ENCODE results near the gene ARAP3. TPM values are rescaled to one million over a fixed set of nuclear protein-coding genes. Genes with fewer than 3 reads are reported as not detected.
"Not testable (repeated sequence)": the region's sequence is repeated elsewhere in the genome, so short reads cannot be mapped to it uniquely, and the experiment has no call there.

ARAP3 gene
- total RNA-seq, 2 donors from 2014 or later, result 17.5 to 22.6 TPM

GRCh38 chr5:141618030-141618803 is 63.8 kb downstream of the ARAP3 start:
- H3K36me3 Mint-ChIP-seq, result peaks cover 34% of the 10 kb centered on the region
- peaks cover 35 to 56% of the 10 kb centered on the region in 2 donors for H3K4me1 Mint-ChIP-seq (ENCODE audit: low read depth in 2 of 2)
- peak overlapping the region; percentile 100 for H3K4me3 Mint-ChIP-seq
- H3K27me3 Mint-ChIP-seq, result no peaks in the 10 kb centered on the region
- H3K9me3 Mint-ChIP-seq, result no peaks in the 10 kb centered on the region
- ATAC-seq (peak; percentile 56 to 57), DNase-seq (ENCODE audit: low spot score) (peak; percentile 75)
- peak overlapping the region; percentile 91 to 98 for H3K27ac Mint-ChIP-seq

- Mint-ChIP-seq H3K27me3 (no peaks in the 10 kb centered on the region), H3K4me1 (ENCODE audit: low read depth in 2 of 2) (peaks cover 40 to 60% of the 10 kb centered on the region in 2 donors), H3K4me3 (peak overlapping the region; percentile 100), H3K9me3 (no peaks in the 10 kb centered on the region), H3K27ac (peak overlapping the region; percentile 91 to 98), H3K36me3 (peaks cover 32% of the 10 kb centered on the region)
- no peak for ATAC-seq
- DNase-seq (ENCODE audit: low spot score), result no peak
Observed at GRCh38 chr5:141617682-141618029, 64.4 kb downstream of the ARAP3 start.

GRCh38 chr5:141617128-141617527 is 64.9 kb downstream of the ARAP3 start:
- H3K4me1 Mint-ChIP-seq (ENCODE audit: low read depth in 2 of 2), result peaks cover 43 to 65% of the 10 kb centered on the region in 2 donors
- H3K36me3 Mint-ChIP-seq, result peaks cover 32% of the 10 kb centered on the region
- DNase-seq (ENCODE audit: low spot score) (no peak), ATAC-seq (no peak)
- H3K27me3 Mint-ChIP-seq, result no peaks in the 10 kb centered on the region
- peak overlapping the region; percentile 100 for H3K4me3 Mint-ChIP-seq
- peak overlapping the region; percentile 91 to 98 for H3K27ac Mint-ChIP-seq
- no peaks in the 10 kb centered on the region for H3K9me3 Mint-ChIP-seq

GRCh38 chr5:141615991-141616720 is 65.9 kb downstream of the ARAP3 start:
- Mint-ChIP-seq H3K4me1 (ENCODE audit: low read depth in 2 of 2) (peaks cover 49 to 63% of the 10 kb centered on the region in 2 donors), H3K4me3 (peak overlapping the region; percentile 100), H3K27me3 (no peaks in the 10 kb centered on the region), H3K36me3 (peaks cover 26% of the 10 kb centered on the region), H3K9me3 (no peaks in the 10 kb centered on the region), H3K27ac (peak overlapping the region; percentile 91 to 98)
- DNase-seq (ENCODE audit: low spot score), result no peak
- no peak for ATAC-seq

GRCh38 chr5:141613344-141613743 is 68.7 kb downstream of the ARAP3 start:
- Mint-ChIP-seq H3K9me3 (no peaks in the 10 kb centered on the region), H3K4me1 (ENCODE audit: low read depth in 2 of 2) (peaks cover 56 to 83% of the 10 kb centered on the region in 2 donors), H3K4me3 (peak overlapping the region; percentile 49), H3K27me3 (no peaks in the 10 kb centered on the region), H3K27ac (peak overlapping the region; percentile 51 to 70), H3K36me3 (peaks cover 25% of the 10 kb centered on the region)
- ATAC-seq (no peak), DNase-seq (ENCODE audit: low spot score) (no peak)

GRCh38 chr5:141611289-141611688 is 70.7 kb downstream of the ARAP3 start:
- no peaks in the 10 kb centered on the region for H3K27me3 Mint-ChIP-seq
- ATAC-seq (no peak), DNase-seq (ENCODE audit: low spot score) (no peak)
- H3K4me1 Mint-ChIP-seq (ENCODE audit: low read depth in 2 of 2), result peaks cover 48 to 83% of the 10 kb centered on the region in 2 donors
- peaks cover 16% of the 10 kb centered on the region for H3K36me3 Mint-ChIP-seq
- H3K9me3 Mint-ChIP-seq, result no peaks in the 10 kb centered on the region
- peak overlapping the region; percentile 34 to 87 for H3K27ac Mint-ChIP-seq
- peak overlapping the region; percentile 31 for H3K4me3 Mint-ChIP-seq

- not testable (repeated sequence) for DNase-seq (ENCODE audit: low spot score); H3K27me3 Mint-ChIP-seq; H3K9me3 Mint-ChIP-seq; ATAC-seq
- H3K36me3 Mint-ChIP-seq, result peaks cover 11% of the 10 kb centered on the region
- H3K4me1 Mint-ChIP-seq (ENCODE audit: low read depth in 2 of 2), result peaks cover 50 to 87% of the 10 kb centered on the region in 2 donors
- peak overlapping the region; percentile 75 for H3K4me3 Mint-ChIP-seq
- peak overlapping the region; percentile 87 to 91 for H3K27ac Mint-ChIP-seq
Observed at GRCh38 chr5:141609921-141610320, 72.1 kb downstream of the ARAP3 start.

GRCh38 chr5:141609044-141609443 is 73.0 kb downstream of the ARAP3 start:
- Mint-ChIP-seq H3K27me3 (no peaks in the 10 kb centered on the region), H3K36me3 (peaks cover 11% of the 10 kb centered on the region), H3K4me3 (peak overlapping the region; percentile 75), H3K4me1 (ENCODE audit: low read depth in 2 of 2) (peaks cover 52 to 87% of the 10 kb centered on the region in 2 donors), H3K9me3 (no peaks in the 10 kb centered on the region), H3K27ac (peak overlapping the region; percentile 87 to 91)
- DNase-seq (ENCODE audit: low spot score) (no peak), ATAC-seq (no peak)

GRCh38 chr5:141608557-141608956 is 73.5 kb downstream of the ARAP3 start:
- DNase-seq (ENCODE audit: low spot score) (no peak), ATAC-seq (no peak)
- peaks cover 11% of the 10 kb centered on the region for H3K36me3 Mint-ChIP-seq
- no peaks in the 10 kb centered on the region for H3K27me3 Mint-ChIP-seq
- no peaks in the 10 kb centered on the region for H3K9me3 Mint-ChIP-seq
- H3K4me3 Mint-ChIP-seq, result peak overlapping the region; percentile 75
- peaks cover 55 to 87% of the 10 kb centered on the region in 2 donors for H3K4me1 Mint-ChIP-seq (ENCODE audit: low read depth in 2 of 2)
- peak overlapping the region; percentile 87 to 91 for H3K27ac Mint-ChIP-seq

GRCh38 chr5:141608046-141608445 is 74.0 kb downstream of the ARAP3 start:
- DNase-seq (ENCODE audit: low spot score) (no peak), ATAC-seq (no peak)
- H3K9me3 Mint-ChIP-seq, result no peaks in the 10 kb centered on the region
- peak overlapping the region; percentile 87 to 91 for H3K27ac Mint-ChIP-seq
- peak overlapping the region; percentile 75 for H3K4me3 Mint-ChIP-seq
- peaks cover 51 to 85% of the 10 kb centered on the region in 2 donors for H3K4me1 Mint-ChIP-seq (ENCODE audit: low read depth in 2 of 2)
- H3K27me3 Mint-ChIP-seq, result no peaks in the 10 kb centered on the region
- peaks cover 11% of the 10 kb centered on the region for H3K36me3 Mint-ChIP-seq

GRCh38 chr5:141605523-141606277 is 76.3 kb downstream of the ARAP3 start:
- H3K9me3 Mint-ChIP-seq, result no peaks in the 10 kb centered on the region
- H3K4me3 Mint-ChIP-seq, result peak overlapping the region; percentile 75
- no peaks in the 10 kb centered on the region for H3K27me3 Mint-ChIP-seq
- H3K36me3 Mint-ChIP-seq, result peaks cover 6% of the 10 kb centered on the region
- ATAC-seq (peak; percentile 93 to 96), DNase-seq (ENCODE audit: low spot score) (peak; percentile 87)
- peaks cover 44 to 76% of the 10 kb centered on the region in 2 donors for H3K4me1 Mint-ChIP-seq (ENCODE audit: low read depth in 2 of 2)
- H3K27ac Mint-ChIP-seq, result peak overlapping the region; percentile 87 to 91

- H3K27ac Mint-ChIP-seq, result peak overlapping the region; percentile 87 to 91
- ATAC-seq (peak; percentile 65 to 80), DNase-seq (ENCODE audit: low spot score) (no peak)
- H3K27me3 Mint-ChIP-seq, result no peaks in the 10 kb centered on the region
- H3K4me3 Mint-ChIP-seq, result peak overlapping the region; percentile 75
- H3K36me3 Mint-ChIP-seq, result peaks cover 6% of the 10 kb centered on the region
- no peaks in the 10 kb centered on the region for H3K9me3 Mint-ChIP-seq
- peaks cover 52 to 78% of the 10 kb centered on the region in 2 donors for H3K4me1 Mint-ChIP-seq (ENCODE audit: low read depth in 2 of 2)
Observed at GRCh38 chr5:141603923-141604717, 77.9 kb downstream of the ARAP3 start.
